Retinal pigment epithelial cell (primary cell): ENCODE results near the gene SUMF1.
"Not testable (repeated sequence)": the region's sequence is repeated elsewhere in the genome, so short reads cannot be mapped to it uniquely, and the experiment has no call there.

ENCODE experiments used
- DNase-seq: peaks from one replicate; pipeline ENCODE4 v3.0.0-alpha.2; 2010; ENCODE audit warnings: low read depth
- H3K4me3 ChIP-seq: 2 replicates; pipeline ENCODE4 v1.5.1; 2011; ENCODE audit warnings: mild to moderate bottlenecking, low read length, control low read depth, moderate library complexity
- CTCF ChIP-seq: conservative IDR thresholded peaks from 2 replicates; pipeline ENCODE4 v1.5.1; 2011; ENCODE audit warnings: low read depth, low read length, control low read depth, inconsistent platforms

SUMF1 gene

GRCh38 chr3:4471907-4472306 lies 4.8 kb upstream of the SUMF1 start:
- no peak overlapping the region for H3K4me3 ChIP-seq
- no peak for DNase-seq
- no peak for TF ChIP-seq CTCF

DNA sequence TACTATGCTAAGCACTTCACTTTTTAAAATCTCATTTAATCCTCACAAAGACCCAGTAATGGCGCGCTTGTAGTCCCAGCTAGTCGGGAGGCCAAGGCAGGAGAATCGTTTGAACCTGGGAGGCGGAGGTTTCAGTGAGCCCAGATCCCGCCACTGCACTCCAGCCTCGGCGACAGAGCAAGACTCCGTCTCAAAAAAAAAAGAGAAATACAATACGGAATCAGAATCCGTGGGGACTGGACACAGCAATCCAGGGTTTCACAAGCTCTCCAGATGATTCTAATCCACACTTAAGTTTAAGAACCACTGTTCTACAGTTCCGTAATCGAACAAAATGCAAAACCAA lies 426 bp upstream of the SUMF1 start:
- DNase-seq = no peak
- peak overlapping the region; percentile 89 for H3K4me3 ChIP-seq
- no peak for TF ChIP-seq CTCF

GRCh38 chr3:4464576-4464975 lies 2.5 kb downstream of the SUMF1 start:
- no peak overlapping the region for H3K4me3 ChIP-seq
- no peak for TF ChIP-seq CTCF
- no peak for DNase-seq

DNA sequence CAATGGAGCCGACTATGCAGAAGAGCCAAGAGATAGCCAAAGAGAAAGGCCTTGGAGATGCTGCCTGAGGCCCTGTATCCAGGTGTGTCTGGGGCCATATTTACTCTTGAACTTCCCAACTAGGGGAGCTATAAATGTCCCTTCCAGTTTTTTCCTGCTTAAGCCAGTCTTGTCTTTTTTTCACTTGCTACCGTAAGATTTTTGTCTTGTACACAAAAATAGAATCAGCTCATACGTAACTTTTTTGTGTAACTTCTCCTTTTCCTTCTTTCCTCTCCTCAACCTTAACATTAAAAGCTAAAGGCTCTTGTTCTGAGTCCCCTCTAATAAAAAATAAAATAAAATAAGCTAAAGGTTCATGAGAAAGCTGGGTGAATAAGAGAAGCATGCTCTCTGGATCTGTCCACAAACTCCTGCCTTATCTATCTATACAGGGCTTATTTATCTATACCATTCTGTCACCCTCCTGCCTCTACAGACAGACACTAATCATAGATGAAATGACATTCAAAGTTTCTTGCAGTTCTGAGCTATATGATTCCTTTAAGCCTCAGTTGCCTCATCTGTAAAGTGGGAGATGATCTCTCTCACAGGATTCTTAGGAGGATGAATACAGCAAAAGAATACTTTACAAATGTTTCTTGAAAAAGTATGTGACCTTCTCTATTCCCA lies 4.6 kb downstream of the SUMF1 start:
- TF ChIP-seq CTCF = no peak
- DNase-seq = no peak
- no peak overlapping the region for H3K4me3 ChIP-seq

DNA sequence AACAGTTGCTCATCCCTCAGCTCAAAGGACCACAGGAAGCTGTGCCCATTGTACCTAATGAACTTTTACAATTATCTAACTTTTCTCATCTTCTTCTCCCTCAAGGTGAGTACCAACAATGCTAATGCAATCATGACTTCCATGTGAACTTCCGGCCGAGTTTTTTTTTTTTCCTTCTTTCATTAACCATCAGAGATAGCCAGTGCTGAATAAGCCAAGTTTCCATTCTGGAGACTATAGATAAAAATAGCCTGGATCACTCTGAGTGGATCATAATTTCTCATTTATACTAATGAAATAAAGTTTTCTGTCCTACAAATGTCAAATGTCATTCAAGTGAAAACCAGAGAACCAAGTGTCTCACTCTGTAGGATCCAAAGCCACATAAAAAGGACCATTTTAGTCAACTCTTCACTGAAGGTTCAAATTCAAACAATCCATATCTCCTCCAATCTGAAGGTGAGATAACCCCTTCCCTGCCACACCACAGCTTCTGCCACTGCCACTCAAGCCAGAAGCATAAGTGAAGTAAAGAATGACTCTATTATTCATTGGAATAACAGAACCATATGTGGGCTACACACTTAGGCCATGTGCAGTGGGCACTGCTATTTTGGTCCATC lies 5.5 kb downstream of the SUMF1 start:
- TF ChIP-seq CTCF = no peak
- DNase-seq = no peak
- H3K4me3 ChIP-seq = no peak overlapping the region

DNA sequence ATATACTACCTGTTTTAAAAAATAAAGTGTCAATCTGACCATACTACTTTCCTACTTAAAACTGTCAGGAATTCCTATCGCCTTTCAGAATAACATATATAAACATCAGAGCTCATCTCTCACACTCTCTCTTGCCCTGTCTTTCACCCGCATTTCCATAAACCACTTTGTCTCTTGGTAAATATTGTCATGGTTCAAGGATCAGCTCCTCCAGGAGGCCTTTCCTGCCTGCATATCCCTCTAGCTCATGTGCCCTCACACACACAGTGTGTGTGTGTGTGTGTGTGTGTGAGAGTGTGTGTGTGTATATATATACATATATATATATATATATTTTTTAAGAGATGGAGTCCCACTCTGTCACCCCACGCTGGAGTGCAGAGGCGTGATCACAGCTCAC lies 6.7 kb downstream of the SUMF1 start:
- no peak overlapping the region for H3K4me3 ChIP-seq
- TF ChIP-seq CTCF = no peak
- no peak for DNase-seq

DNA sequence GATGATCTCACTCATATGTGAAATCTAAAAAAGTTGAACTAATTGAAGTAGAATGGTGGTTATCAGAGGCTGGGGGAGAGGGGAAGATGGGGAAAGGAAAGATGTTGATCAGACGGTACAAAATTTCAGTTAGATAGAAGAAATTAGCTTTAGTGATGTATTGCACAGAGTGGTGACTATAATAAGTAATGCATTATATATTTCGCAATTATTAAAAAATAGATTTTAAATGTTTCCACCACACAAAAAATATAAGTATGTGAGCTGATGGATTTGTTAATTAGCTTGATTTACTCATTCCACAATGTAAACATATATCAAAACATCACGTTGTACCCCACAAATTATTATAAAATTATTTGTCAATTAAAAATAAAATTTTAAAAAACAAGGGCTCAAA lies 8.1 kb downstream of the SUMF1 start:
- no peak overlapping the region for H3K4me3 ChIP-seq
- no peak for TF ChIP-seq CTCF
- no peak for DNase-seq

GRCh38 chr3:4456780-4457179 lies 10.3 kb downstream of the SUMF1 start:
- not testable (repeated sequence) for H3K4me3 ChIP-seq, DNase-seq
